ENCODE results near the gene STK33. TPM values are rescaled to one million over a fixed set of nuclear protein-coding genes. Genes with fewer than 3 reads are reported as not detected.
"Not testable (repeated sequence)": the region's sequence is repeated elsewhere in the genome, so short reads cannot be mapped to it uniquely, and the experiment has no call there.

The STK33 gene
- total RNA-seq, 1 experiment from 2014 or later = 5.7 TPM

DNA sequence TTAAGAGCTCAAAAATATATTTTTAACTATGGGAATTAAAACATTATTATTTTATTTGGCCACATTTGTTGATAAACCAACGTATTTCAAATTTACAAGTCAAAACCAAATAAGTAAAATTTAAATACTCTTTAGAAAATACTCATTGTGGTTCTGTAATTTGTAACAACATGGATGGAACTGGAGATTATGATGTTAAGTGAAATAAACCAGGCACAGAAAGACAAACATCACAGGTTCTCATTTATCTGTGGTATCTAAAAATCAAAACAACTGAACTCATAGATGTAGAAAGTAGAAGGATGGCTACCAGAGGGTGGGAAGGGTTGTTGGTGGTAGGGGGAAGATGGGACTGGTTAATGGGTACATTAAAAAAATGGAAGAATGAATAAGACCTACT is 50.8 kb downstream of the STK33 start:
- DNase-seq (ENCODE audit: low read depth) = no peak

DNA sequence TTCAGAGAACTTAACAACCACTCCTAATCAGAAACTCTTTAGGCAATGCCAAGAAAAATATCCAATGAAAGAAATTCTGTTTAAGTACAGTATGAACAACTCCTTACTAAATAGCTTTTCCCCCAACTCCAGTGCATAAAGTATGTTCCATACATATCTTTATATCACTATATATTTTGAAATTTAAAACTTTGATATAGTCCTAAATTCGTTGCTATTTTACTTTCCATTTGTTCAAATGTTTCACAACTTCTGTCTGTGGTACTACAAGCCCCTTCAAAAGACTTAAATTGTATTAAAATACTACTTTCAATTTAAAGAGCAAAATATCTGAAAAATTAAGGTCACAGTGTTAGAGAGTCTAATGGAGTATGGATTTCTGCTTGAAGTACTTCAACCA is 52.6 kb downstream of the STK33 start:
- DNase-seq (ENCODE audit: low read depth) = no peak

GRCh38 chr11:8533332-8533731 is 60.7 kb downstream of the STK33 start:
- no peak for DNase-seq (ENCODE audit: low read depth)

GRCh38 chr11:8532475-8532874 is 61.6 kb downstream of the STK33 start:
- DNase-seq (ENCODE audit: low read depth) = no peak

GRCh38 chr11:8531982-8532381 is 62.0 kb downstream of the STK33 start:
- DNase-seq (ENCODE audit: low read depth) = no peak

DNA sequence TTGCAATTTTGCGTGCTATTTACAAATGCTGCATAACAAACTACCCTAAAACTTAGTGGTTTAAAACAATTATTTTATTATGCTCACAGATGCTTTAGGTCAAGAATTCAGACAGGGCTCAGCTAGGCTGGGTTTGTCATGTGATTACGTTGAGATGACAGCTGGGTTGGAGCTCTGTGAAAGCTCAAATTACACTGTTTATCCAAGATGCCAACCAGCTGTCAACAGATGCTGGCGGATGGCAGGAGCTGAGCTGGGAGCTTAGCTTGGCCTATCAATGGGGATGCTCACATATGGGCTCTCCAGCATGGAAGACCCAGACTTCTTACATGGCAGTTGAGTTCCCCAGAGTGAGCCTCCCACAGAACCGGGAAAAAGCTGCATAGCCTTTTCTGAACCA is 62.7 kb downstream of the STK33 start:
- peak; percentile 48 for DNase-seq (ENCODE audit: low read depth)

DNA sequence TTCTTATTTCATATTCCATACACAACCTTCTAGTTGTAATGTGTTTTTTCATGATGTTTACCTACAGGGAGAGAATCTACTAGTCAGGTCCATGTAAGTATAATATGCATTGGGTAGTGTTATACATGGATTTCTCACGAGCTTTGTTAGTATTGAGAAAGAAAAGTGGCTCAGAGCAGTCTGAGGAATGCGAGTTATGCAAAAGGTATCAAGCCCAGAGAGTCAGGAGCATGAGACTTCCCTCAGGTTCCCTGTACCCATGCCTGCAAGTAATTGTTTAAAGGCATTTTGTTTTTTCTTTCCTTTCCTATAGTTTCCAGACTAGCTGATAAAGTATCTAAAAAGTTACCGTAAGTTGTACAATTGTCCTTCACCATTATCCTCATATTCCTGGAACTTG is 66.1 kb downstream of the STK33 start:
- DNase-seq (ENCODE audit: low read depth) = no peak

GRCh38 chr11:8523396-8523795 is 70.6 kb downstream of the STK33 start:
- no peak for DNase-seq (ENCODE audit: low read depth)

GRCh38 chr11:8512547-8512946 is 81.5 kb downstream of the STK33 start:
- DNase-seq (ENCODE audit: low read depth) = no peak

GRCh38 chr11:8503910-8504364 is 90.1 kb downstream of the STK33 start:
- DNase-seq (ENCODE audit: low read depth) = no peak

DNA sequence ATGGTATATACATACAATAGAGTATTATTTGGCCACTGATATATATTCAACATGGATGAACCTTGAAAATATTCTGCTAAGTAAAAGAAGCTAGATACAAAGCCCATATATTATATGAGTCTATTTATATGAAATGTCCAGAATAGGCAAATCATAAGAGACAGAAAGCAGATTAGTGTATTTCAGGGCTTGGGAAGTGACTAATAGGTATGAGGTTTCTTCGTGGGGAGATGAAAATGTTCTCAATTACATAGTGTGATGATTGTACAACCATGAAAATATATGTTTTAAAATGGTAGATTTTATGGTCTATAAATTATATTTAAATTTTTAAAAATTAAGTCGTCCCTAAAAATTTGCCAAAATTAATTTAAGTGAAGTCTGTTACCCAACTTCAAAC is 92.2 kb downstream of the STK33 start:
- DNase-seq (ENCODE audit: low read depth) = peak; percentile 25

GRCh38 chr11:8488395-8488794 is 105.6 kb downstream of the STK33 start:
- peak; percentile 21 for DNase-seq (ENCODE audit: low read depth)

DNA sequence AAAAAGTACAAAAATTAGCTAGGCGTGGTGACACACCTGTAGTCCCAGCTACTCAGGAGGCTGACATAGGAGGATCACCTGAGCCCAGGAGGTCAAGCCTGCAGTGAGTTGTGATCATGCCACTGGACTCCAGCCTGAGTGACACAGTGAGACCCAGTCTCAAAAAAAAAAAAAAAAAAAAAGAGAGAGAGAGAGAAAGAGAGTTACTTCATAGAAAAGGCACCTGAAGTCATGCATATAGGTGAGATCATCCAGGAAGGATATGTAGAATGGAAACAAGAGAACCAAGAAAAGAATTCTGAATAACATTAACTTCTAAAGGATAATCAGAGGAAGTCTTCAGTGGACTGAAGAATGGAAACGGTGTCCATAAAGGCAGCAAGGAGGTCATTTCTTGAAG is 106.8 kb downstream of the STK33 start:
- no peak for DNase-seq (ENCODE audit: low read depth)

DNA sequence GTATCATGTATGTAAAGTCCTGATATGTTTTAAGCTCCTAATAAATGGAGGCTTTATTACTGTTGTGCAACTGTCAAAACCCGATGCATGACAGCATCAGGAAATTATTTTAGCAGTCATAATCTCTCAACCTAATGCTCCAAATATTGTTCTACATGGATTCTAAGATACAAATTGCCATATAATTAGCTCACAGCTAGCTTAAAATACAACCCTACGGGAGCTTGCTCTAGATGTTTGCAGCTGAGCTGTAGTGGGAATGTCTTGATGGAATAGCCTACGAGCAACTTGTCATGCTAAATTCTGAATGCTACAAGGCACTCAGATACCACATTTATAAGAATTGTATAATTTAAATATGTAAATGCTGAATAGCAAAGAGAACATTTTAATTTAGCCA is 109.8 kb downstream of the STK33 start:
- no peak for DNase-seq (ENCODE audit: low read depth)

DNA sequence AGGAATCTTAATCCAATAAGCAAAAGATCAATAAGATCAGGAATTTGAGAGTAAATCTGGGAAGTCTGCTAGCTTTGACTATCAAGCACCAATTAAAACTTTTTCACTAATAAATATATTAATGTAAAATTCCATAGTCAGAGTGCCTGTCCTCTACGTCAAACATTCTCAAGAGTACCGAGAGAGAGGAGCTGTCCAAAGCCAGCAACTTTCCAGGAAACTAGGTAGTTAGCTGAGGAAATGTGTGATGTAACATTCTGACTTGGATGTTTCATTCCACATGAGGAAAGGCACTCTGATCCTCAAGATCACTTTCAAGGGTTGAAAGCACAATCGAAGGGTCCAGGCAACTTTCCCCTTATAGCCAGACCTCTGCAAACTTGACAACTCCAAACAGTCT is 113.2 kb downstream of the STK33 start:
- no peak for DNase-seq (ENCODE audit: low read depth)

DNA sequence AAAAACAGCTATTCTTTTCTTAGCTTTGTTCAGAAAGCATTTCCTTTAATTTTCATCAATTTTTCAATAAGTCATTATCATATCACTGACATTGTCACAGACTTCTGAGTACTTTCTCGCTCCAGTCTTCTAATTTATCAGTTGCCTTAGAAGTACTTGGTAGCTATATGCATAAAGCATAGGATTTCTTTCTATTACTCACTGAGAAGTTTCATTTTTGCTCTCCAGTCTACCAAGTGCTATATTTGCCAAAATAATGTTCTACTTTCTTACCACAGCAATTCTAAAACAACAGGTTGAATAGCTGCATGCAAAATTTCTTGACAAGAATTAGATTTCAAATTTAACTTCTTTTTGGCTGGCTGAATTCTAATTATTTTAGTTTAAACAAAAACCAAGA is 116.3 kb downstream of the STK33 start:
- no peak for DNase-seq (ENCODE audit: low read depth)

DNA sequence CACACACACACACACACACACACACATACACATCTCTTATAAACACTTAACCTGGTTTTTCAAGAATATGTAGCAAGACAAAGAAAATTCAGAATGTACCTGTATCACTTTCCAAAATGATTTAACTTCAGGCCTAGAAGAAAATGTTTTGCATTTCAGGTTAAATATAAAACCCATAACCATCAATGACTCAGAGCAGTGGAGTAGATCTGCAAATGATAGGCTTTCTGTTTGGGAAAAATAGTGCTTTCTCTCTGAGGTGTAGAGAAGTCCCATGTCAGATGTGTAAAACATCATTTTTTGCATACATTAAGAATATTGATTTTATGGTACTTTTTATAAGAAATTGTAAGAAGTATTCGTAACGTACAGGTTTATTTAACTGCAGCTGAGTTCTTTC is 116.9 kb downstream of the STK33 start:
- no peak for DNase-seq (ENCODE audit: low read depth)

DNA sequence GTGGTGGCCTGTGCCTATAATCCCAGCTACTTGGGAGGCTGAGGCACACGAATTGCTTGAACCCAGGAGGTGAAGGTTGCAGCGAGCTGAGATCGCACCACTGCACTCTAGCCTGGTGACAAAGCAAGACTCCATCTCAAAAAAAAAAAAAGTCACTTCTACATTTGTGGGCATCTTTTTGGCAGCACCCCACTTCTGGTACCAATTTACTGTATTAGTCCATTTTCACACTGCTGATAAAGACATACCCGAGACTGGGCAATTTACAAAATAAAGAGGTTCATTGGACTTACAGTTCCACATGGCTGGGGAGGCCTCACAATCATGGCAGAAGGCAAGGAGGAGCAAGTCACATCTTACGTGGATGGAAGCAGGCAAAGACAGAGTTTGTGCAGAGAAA is 126.2 kb downstream of the STK33 start:
- DNase-seq (ENCODE audit: low read depth) = not testable (repeated sequence)

GRCh38 chr11:8467356-8467755 is 126.7 kb downstream of the STK33 start:
- DNase-seq (ENCODE audit: low read depth) = not testable (repeated sequence)

DNA sequence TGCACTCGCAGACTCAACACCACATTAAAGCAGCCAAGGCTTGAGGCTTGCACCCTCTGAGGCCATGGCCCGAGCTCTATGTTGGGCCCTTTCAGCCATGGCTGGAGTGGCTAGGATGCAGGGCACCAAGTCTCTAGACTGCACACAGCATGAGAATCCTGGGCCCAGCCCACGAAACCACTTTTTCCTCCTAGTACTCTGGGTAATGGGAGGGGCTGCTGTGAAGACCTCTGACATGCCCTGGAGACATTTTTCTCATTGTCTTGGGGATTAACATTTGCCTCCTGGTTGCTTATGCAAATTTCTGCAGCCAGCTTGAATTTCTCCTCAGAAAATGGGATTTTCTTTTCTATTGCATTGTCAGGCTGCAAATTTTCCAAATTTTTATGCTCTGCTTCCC is 127.1 kb downstream of the STK33 start:
- not testable (repeated sequence) for DNase-seq (ENCODE audit: low read depth)

DNA sequence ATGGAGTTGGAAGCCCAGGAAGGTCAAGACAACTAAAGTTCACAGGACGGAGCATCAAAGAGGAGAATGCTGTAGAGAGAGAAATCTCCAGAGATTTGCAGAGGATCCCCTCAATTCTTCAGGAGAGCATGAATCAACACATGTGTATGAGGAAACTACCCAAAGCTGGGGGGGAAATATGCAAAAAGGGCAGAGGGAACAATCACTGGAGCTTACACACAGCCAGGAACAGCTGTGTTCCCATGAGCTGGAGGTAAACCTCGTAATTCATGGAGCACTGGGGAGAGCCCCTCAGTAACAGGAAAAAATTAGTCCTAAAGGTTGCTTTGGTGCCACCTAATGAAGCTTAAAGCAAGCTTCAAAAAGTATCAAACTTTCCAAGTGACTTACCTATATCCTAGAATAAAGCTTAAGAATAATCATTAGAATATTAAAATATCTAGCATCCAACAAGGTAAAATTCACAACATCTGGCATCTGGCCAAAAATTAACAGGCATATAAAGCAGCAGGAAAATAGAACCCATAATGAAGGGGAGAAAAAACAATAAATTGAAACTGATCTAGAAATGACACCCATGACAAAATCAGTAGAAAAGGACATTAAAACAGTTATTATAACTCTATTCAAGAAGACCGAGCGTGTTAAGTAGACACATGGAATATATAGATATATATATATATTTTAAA is 134.2 kb downstream of the STK33 start:
- DNase-seq (ENCODE audit: low read depth) = no peak

DNA sequence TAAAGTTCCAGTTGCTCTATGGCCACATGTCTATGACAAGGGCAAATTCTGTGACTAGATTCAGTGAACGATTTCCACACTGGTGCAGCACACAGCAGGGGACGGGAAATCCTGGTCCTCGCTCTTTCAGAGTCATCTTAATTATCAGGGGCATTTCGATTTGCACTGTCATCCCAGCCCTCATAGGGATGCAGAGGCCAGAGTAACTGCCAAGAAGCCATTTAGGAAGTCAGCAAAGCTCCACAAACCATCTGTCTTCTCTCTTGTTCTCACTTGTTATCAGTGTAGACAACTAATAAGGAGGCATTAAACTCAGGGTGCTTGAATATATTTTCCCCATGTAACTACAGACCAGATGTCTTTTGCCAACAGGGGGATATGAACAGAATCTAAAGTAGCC is 151.7 kb downstream of the STK33 start:
- no peak for DNase-seq (ENCODE audit: low read depth)

GRCh38 chr11:8440649-8441048 is 153.4 kb downstream of the STK33 start:
- DNase-seq (ENCODE audit: low read depth) = no peak

- DNase-seq (ENCODE audit: low read depth) = no peak
Observed at GRCh38 chr11:8429483-8429882, 164.5 kb downstream of the STK33 start.

Data from M059J (cell line).